CD4-positive, alpha-beta T cell treated with Interleukin-12 subunit alpha and Interleukin-12 subunit beta, for 1 hour (primary cell): Measurements from ENCODE around the gene CHCHD4.

Experiments
- DNase-seq: peaks from one replicate; pipeline ENCODE4 v3.0.0-alpha.2; 2020

CHCHD4 gene

DNA sequence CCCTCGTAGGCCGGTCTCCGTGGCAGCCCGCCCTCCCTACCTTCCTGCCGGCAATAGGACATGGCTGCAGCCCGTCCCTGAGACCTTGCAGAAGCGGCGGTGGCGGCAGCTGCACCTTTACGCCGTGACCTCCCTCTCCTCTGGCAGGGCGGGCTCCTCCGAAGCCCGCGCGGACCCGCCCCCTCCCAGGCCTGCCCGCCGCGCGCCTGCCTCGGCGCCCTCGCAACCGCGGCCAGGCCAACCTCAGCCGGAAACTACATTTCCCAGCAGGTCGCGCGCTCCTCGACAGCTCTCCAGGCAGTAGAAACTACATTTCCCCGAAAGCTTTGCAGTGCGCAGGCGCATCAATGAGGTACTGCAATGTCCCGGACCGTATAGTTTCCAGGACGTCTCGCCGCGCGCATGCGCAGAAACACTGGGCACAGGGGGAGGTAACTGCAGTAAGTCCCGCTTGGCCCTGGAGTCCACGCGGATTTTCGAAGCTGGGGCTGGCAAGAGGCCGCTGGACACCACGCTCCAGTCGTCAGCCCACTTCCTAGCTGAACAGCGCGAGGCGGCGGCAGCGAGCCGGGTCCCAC, at the start of gene CHCHD4, which contains the start of gene TMEM43:
TSS of gene CHCHD4 (minus strand) at position 256 of the 578 bp plus-strand sequence. CDS start at position 62, 194 bp downstream.
TSS of gene TMEM43 (plus strand) at position 438 of the 578 bp plus-strand sequence. CDS start 142 bp downstream, outside the sequence.
- peak; percentile 99 for DNase-seq

DNA sequence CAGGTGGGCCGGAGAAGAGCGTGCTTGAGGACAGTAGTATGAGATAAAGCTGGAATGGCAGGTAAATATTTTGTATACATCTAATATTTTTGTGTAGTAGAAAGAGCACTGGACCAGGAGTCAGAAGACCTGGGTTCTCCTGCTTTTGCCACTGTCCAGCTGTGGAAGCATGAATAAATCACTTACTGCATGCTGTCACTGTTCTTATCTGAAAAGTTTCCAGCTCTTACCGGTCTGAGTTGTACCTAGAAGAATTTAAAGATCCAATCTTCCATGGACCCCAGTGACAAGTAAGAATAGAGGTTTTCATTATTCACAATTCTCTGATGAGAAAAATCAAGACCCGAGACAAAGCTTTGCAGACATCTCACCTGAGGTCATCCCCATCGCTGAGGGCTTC, 47.8 kb upstream of the CHCHD4 start:
- DNase-seq, result no peak

DNA sequence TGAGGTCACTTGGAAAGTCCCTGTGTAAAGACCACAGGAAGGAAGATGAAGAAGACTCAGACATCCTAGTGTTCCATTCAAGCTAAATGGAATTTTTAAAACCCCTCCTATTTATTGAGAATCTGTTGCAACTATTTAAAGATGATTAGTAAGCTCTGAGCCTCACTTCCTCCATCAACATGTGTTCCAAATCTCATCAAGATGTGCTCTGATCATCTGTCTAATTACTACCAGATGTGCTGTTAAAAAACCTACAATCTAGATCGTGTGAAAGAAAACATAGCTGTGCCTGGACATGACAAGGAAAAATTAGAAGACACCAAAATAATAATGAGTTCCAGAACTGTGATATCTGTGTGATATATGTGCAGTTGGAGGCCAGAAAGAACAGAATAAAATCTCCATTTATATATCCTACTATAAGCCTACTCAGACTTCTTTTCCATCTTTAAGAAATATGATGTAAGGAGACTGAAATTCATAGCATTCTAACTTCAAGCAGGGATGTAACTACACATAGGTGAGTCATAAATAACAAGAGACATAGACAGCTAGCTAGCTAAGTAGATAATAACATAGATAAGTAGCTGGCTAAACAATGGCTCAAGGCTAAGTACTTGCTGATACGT, 46.0 kb upstream of the CHCHD4 start:
- DNase-seq, result no peak

DNA sequence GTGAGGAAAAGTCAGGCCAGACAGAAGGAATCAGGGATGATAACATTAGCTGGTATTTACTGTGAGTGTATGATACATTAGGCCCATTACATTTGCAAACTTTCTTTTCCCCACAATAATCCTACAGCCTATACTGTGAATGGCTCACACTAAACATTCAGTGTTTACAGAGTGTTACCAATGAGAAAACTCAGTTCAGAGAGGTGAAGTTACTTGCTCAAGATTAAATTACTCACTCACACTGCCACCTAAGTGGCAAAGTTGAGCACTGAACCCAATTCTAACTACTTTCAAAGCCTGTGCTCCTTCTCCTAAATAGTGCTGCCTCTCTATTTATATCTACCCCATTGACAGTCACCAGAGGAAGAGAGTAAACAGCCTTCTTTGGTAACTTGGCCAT, 45.2 kb upstream of the CHCHD4 start:
- no peak for DNase-seq

DNA sequence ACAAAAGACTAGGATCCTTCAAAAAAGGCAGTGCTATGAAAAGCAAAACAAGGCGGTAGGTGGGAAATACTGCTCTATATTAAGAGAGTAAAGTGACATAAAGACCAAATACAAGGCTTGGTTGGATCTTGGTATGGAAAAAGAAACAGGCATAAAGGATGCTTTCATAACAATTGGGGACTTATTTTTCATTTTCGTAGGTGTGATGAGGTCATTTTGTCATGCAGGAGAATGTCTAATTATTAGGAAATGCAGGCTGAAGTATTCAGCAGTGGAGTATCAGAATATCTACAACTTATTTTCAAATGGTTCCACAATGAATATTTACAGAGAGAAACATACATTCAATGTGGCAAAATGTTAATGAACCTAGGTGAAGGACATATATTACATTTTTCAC, 44.8 kb upstream of the CHCHD4 start:
- DNase-seq, result no peak

DNA sequence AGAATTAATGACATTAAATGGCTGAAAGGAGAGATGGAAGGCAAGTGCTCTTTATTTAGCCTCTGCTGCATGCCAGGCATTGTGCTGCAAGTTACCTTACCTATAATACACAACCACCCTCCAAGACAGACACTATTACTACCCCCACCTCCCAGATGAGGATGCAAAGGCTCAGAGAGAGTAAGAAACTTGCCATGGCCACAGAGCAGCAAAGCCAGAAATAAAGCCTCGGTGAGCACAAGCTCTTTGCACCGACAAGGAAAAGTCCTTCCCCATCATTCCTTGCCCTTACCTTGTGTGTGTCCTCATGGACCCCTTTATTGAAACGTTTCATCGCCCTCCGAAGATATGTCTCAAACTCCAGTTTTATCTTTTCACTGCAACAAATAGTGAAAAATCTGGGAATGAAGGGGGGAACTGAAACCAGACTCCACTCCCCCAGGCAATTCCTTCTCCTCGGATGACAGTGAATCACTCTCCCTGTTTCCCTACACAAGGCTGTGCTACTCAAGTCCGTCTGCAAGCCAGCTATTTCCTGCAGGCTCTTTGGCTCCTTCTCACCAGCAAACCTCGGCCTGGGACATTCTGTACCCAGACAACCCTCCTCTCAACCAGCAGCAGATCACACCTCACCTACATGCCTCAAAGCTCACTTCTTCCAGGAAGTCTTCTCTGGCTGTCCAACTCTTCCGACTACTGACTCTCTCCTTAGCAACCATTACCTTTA, 42.4 kb upstream of the CHCHD4 start:
- DNase-seq, result no peak

DNA sequence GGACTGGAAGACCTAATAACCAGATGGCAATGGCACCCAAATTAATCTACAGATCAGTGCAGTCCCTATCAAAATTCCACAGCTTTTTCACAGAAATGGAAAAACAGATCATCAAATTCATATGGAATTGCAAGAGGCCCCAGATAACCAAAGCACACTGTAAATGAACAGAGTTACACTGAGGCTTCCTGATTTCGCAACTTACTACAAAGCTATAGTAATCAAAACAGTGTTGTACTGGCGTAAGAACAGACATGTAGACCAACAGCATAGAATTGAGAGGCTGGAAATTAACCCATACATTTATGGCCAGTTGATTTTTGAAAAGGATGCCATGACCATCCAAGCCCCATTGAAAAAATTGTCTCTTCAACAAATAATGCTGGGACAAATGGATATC, 37.5 kb upstream of the CHCHD4 start:
- DNase-seq, result no peak

DNA sequence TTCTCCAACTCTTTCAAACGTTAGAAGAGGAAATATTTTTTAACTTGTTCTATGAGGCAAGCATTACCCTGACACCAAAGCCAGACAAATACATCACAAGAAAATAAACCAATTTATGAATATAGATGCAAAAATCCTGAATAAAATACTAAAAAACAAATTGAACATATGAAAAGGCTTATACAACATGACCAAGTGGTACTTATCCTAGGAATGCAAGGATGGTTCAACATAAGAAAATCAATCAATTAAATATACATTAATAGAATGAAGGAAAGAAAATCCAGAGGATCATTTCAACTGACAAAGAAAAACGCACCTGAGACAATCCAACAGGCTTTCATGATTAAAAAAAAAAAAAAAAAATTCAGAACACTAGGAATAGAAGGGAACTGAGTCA, 36.6 kb upstream of the CHCHD4 start:
- DNase-seq, result no peak

DNA sequence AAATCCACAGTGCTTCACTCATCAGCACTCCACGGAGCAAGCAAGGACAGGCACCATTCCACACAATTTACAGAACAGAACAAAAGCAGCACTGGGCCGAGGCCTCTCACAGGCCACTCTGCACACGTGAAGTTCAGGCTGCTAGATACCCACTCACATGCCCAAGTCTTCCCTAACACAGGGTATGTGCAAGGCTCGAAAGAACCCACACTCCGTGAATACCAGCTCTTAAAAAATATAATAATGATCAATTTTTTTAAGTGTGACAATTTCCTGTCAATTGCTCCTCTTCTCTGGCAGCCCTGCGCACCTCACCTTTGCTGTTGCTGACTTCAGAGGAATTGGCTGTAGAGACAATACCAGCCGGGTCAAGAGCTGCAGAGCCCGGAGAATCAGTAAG, 34.8 kb upstream of the CHCHD4 start:
- DNase-seq, result no peak

DNA sequence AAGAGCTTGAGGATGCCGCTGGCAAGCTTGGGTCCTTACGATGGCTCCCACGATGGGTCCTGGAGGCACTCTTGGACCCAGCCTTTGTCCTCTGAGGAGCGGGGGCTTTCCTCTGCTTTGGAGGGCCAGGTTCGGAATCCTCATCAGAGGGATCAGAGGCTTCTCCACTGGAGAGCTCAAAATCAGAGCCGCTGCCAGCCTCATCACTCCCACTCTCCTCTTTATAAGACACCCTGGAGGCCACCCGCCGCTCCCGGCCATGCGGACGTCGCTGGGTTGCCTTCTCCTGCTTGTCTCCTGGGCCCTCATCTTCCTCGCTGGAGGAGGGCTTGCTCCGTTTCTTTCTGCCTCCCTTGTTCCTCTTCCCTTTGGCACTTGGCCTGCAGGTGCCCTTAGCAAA, 33.7 kb upstream of the CHCHD4 start:
- DNase-seq, result no peak

DNA sequence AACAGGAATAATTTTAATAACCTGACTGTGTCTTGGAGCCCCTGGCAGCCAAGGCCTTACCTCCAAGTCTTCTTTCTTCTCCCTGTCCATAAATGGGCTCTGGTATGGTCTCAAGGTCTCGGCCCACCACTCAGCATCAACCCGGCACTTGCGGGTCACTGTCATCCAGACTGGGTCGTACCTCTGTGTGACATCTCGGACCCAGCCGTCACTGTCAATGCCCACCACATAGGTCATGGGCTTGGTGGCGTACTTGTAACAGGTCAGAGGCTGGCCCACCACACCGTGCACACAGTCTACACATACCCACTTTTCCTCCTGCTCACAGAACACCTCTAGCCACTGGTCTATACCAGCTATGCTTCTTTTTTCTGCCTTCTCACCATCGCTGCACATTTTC, 33.3 kb upstream of the CHCHD4 start:
- DNase-seq, result no peak

DNA sequence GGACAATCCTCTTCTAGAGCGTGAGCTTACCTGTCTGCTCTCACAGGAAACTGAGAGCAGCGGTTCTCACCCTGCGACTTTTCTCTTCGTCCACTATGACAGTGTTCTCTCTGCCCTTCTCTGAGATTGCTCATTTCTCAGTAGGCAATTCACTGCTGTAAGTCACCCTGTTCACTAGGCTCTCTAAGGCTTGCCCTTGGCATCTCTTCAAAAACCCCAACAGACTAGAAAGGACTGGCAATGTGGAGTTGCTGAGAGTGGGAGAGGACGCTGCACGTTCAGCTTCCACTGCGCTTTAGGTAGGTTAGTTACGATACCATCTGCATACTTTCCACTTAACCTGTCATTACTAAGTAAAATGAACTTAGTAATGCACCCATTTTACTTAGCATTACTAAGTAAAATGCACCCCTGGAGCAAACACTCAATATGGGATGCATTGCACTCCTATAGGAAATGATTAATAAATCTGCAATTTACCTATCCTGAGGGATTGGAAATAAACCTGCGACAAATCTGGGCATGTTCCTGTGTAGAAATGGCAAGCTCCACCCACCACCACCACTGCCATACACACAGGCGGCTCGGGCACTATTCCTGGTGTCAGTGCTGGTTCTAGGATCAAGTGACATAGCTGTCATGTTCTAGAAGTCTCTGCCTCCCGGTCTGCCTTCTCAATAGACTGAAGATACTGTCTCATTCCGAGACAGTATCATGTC, 32.3 kb upstream of the CHCHD4 start:
- DNase-seq, result no peak

DNA sequence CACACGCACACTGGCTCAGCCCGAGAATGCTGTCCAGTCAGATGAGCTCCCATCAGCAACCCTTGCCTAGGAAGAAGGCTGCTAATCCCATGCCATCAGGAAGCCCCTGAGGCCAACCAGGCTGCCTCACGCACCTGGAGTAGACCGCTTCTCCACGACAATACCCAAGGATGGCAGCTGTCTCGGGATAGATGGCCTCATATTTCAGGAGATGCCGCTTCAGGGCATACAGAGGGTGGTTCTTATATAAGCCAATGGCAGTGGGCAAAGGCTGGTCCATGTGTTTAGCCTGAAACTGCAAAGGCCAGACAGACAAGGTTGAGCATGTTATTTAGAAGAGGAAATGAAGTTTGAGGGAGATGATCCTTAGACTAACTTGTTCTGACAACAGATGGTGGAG, 31.5 kb upstream of the CHCHD4 start:
- DNase-seq, result no peak

DNA sequence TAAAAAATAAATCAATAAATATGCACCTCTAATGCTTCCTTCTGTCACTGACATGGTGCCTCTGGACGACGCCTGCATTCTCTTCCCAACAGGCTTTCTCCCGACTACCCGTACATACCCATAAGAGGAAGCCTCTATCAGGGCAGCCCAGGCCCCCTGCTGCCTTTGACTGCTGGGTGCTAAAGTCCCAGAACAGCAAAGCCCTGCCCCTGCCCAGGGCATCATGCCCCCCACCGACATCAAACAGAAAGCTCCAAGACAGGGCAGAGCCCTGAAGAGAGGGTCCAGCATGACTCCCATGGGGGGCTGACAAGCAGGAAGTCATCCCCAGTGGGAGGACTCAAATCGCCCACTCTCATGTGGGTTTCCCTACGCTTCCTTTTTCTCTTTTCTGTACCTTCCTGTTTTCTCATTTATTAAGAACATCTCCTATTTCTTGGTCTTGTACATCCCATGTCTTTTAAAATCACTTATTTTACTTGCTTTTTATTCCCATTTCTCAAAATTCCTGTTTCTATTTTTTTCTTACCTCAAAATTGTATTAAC, 30.3 kb upstream of the CHCHD4 start:
- no peak for DNase-seq

DNA sequence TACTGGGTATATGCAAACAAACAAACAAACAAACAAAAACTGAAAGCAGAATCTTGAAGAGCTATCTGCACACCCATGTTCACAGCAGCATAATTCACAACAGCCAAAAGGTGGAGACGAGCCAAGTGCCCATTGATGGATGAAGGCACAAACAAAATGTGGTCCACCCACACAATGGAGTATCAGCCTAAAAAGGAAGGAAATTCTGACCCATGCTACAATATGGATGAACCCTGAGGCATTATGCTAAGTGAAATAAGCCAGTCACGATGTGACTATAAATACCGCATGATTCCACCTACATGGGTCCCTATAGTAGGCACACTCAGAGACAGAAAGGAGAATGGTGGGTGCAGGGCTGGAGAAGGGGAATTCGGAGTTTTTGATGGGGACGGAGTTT, 29.6 kb upstream of the CHCHD4 start:
- no peak for DNase-seq

DNA sequence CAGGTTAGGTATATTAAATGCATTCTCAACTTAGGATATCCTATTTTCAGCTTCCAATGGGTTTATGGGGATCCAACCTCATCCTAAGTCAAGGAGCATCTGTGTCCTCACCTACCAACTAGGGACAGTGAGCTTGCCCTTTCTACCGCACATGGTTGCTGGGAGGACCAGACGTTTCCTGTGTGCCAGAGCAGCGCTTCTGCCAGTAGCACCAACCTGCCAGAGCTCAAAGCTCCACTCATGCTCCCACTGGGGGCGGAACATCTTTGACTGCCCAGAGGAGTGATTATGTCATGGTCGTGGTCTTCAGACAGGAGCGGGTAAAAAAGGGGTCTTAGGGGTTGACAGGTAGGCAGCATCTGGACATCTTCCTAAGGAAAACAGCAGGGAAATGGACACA, 29.0 kb upstream of the CHCHD4 start:
- DNase-seq, result no peak

DNA sequence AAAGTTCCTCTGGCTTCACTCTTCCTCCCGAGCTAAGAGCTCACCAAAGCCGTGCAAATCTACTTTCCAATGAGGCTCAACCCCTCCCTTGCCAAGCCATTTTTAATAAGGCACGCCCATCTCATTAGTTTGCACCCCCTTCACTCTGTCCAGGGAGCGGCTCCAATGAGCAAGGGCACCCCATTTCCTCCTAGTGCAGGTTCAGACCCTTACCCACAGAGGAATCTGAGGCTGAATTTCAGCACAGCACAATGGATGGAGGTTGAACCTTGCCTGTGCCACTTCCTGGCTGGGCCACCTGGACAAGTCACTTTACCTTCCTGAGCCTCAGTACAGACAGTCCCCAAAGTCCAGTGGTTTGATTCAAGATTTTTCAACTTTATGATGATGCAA, 28.3 kb upstream of the CHCHD4 start:
- no peak for DNase-seq

DNA sequence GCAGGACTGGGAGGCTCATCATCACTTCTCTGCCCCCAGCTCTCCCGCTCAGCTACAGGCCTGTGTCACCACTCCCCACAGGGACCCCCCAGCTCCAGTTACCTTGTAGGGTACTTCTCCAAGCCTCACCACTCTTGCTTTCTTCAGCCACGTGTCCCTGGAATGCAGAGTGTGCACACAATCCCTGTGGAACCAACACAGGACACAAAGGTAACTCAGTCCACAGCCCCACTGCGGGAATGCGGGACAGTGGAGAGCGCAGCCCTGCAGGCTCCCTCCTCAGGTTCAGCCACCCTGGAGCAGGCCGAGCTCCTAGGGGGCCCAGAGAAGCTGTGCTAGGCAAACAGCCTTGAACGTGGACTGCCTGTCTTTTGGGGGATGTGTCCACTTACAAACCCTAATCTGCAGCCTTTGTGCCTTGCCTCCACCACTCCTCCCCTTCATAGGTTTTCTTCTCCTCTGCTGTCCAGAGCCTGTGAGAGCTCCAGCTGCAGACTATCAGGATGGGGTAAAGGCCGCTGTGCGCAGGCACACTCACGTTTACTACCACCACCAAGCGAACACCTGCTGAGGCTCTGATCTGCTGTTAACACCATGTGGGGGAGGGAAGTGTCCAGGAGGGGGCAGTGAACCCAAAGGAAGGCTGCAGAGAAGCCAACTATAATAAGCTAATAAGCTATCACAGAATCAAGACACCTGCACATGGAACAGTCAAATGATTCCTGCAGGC, 27.7 kb upstream of the CHCHD4 start:
- no peak for DNase-seq

DNA sequence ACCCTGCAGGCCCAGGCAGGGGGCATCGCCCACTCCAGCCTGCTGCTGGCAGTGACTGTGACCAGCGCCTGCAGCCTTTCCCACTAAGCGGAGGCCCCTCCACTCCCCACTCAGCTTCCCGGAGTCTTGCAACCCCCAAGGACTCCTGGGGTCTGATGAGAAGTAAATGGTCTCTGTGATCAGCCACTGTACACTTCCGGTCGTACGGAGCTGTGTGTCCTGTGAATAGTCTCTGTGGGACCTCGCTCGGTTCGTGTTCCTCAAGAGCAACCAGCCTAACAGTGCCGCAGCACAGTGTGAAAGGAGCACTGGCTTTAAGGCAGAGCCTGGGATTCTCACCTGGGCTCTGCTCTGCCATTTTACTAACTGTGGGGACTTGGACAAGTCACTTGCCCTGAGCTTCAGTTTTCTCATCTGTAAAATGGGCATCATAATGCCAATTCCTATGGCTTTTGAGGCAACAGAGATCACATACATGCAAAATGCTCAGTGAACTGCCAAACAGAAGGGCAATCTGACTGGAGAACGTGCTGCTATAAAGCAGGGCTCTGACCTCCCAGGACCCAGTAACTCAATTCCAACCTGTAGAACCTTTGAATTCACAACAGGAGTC, 26.9 kb upstream of the CHCHD4 start:
- no peak for DNase-seq

DNA sequence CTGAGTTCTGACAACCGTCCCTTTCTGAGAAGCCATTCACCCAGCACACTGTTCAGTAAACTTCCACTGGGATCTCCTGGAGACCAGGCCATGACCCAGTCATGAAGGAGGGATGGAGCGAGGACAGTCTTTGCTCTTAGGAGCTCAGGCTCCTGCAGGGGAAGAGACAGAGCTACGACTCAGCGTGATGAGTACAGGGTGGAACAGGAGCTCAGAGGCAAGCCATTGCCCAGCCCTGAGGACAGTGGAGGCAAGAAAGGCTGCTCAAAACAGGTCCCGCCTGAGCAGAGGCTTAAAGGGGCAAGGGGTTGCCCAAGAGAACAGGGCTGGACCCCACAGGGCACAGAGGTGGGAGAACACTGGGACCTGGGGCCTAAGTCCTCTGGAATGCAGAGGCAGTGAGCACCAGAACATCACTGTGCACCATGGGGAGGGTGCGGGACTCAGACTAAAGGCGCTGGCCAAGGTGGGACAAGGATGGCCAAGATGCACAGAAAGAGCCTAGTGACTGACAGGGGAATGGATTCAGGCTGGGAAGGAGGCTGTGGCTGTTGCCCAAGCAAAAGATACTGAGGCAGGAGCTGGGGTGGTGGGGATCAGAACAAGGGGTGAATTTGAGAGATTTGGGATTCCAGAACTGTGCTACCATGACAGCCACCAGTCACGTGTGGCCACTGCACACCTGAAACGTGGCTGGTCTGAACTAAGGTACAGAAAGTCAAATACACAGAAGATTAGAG, 26.0 kb upstream of the CHCHD4 start:
- DNase-seq, result no peak

DNA sequence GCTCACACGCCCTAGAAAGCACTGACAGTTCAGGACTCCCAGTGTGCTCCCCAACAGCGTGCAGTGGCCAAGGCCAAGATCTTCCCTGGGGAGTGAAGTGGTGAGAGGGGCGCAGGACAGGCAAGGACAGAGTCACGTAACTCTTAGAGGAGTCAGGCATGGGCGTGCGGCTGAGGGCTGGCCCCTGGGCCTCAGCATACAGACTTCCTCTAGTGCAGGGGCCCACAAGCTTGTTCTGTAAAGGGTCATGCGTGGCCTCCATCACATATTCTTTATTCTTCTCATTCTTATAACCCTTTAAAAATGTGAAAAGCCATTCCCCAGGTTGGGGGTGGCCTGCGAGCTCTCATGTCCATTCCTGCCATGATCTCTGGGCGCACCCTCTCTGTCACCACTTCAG, 25.4 kb upstream of the CHCHD4 start:
- no peak for DNase-seq
